Activated B cell treated with CpG ODN at 0.5 μM for 24 hours (primary cell): ENCODE measurements around the gene GALNT15. TPM values are rescaled to one million over a fixed set of nuclear protein-coding genes. Genes with fewer than 3 reads are reported as not detected.

Source experiments
- ATAC-seq: fragments of 200-7000 bp; cut with Tn5 transposase; one replicate; pipeline ENCODE4 v1.10.0; 2021; ENCODE audit warnings: low read depth, mild to moderate bottlenecking, moderate library complexity
- CTCF ChIA-PET: fragments of 350-600 bp; sonication (Branson Sonifier 250); formaldehyde crosslinking; loops from one replicate; lab custom pipeline; 2021; ENCODE audit warnings: antibody characterized with exemption; lab: Charles Lee
- POLR2A ChIA-PET: fragments of 350-600 bp; sonication (Branson Sonifier 250); formaldehyde crosslinking; loops from one replicate; lab custom pipeline; 2021; ENCODE audit warnings: antibody characterized with exemption; lab: Charles Lee
- DNase-seq: peaks from one replicate; pipeline ENCODE4 v3.0.0; 2022
- H3K27ac Mint-ChIP-seq: one replicate; pipeline ENCODE4 v1.8.0; 2020; ENCODE audit warnings: mixed read lengths
- H3K27me3 Mint-ChIP-seq: one replicate; pipeline ENCODE4 v1.8.0; 2021; ENCODE audit warnings: mixed read lengths
- H3K36me3 Mint-ChIP-seq: one replicate; pipeline ENCODE4 v1.8.0; 2021; ENCODE audit warnings: low read depth, mixed read lengths
- H3K4me1 Mint-ChIP-seq: one replicate; pipeline ENCODE4 v1.8.0; 2021; ENCODE audit warnings: mixed read lengths
- H3K4me3 Mint-ChIP-seq: one replicate; pipeline ENCODE4 v1.8.0; 2020; ENCODE audit warnings: mild to moderate bottlenecking, mixed read lengths
- H3K9me3 Mint-ChIP-seq: one replicate; pipeline ENCODE4 v1.8.0; 2020; ENCODE audit warnings: mixed read lengths
- intact Hi-C: fragments of 100-400 bp; cut with micrococcal nuclease; formaldehyde crosslinking; loops from one replicate; pipeline ENCODE4 v1.15.1; 2024
- total RNA-seq: library from RNA; stranded (reverse); gene quantifications from 2 replicates; pipeline ENCODE4 v1.2.3, GENCODE V29; 2022
- TF ChIP-seq, protein P1 (sequence below): fragments of 200-600 bp; IDR thresholded peaks from one replicate; pipeline ENCODE4 v1.8.0; 2022; ENCODE audit warnings: antibody characterized with exemption, mild to moderate bottlenecking

GALNT15 gene
- total RNA-seq, 1 donor from 2014 or later = not detected

DNA sequence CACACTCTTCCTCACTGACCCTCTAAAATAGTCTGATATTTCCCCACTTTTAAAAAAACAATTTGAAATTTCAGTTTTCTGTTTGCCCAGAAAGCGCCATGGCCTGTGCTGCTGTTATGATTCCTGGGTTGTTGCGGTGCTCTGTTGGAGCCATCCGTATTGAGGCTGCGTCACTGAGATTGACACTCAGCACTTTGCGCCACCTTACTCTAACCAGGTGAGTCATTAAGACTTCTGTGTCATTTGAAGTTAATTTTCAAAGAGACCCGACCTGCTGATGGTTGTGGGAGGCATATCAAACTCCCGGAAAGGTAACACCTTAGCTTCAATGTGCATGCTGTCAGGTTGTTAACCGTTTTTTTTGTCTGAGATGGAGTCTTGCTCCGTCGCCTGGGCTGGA, 96.4 kb downstream of the GALNT15 start:
- TF ChIP-seq, protein P1, sequence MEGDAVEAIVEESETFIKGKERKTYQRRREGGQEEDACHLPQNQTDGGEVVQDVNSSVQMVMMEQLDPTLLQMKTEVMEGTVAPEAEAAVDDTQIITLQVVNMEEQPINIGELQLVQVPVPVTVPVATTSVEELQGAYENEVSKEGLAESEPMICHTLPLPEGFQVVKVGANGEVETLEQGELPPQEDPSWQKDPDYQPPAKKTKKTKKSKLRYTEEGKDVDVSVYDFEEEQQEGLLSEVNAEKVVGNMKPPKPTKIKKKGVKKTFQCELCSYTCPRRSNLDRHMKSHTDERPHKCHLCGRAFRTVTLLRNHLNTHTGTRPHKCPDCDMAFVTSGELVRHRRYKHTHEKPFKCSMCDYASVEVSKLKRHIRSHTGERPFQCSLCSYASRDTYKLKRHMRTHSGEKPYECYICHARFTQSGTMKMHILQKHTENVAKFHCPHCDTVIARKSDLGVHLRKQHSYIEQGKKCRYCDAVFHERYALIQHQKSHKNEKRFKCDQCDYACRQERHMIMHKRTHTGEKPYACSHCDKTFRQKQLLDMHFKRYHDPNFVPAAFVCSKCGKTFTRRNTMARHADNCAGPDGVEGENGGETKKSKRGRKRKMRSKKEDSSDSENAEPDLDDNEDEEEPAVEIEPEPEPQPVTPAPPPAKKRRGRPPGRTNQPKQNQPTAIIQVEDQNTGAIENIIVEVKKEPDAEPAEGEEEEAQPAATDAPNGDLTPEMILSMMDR = no peak
- H3K27ac Mint-ChIP-seq = no peak overlapping the region
- no peak overlapping the region for H3K4me3 Mint-ChIP-seq
- ATAC-seq (no peak), DNase-seq (no peak)
- no peaks in the 10 kb centered on the region for H3K27me3 Mint-ChIP-seq
- no peaks in the 10 kb centered on the region for H3K9me3 Mint-ChIP-seq
- H3K4me1 Mint-ChIP-seq = peaks cover 8% of the 10 kb centered on the region
- intact Hi-C loops = no loop called here
- CTCF ChIA-PET = no interaction called here
- POLR2A ChIA-PET = no interaction called here
- H3K36me3 Mint-ChIP-seq = peaks cover 43% of the 10 kb centered on the region

DNA sequence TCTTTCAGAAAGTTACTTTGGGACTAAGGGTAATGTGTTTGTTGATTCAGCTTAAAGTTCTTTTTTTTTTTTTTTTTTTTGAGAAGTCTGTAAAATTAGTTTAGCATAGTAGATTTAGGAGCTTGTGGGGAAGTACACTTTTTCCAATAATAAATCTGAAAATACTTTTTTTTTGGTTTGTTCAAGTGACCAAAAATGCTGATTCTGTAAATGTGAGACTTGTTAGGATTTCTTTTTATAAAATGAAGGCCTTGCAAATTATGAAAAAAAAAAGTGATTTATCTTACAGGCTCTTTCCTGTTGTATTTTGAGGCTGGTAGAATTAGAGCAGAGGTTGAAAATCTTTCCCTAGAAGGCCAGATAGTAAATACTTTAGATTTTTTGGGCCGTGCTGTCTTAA, 98.1 kb downstream of the GALNT15 start:
- ATAC-seq (no peak), DNase-seq (no peak)
- Mint-ChIP-seq H3K9me3 (no peaks in the 10 kb centered on the region), H3K4me3 (no peak overlapping the region), H3K27me3 (no peaks in the 10 kb centered on the region), H3K27ac (no peak overlapping the region), H3K36me3 (peaks cover 48% of the 10 kb centered on the region), H3K4me1 (no peaks in the 10 kb centered on the region)
- TF ChIP-seq, protein P1 = no peak
- intact Hi-C loops = no loop called here
- POLR2A ChIA-PET = no interaction called here
- CTCF ChIA-PET = no interaction called here

DNA sequence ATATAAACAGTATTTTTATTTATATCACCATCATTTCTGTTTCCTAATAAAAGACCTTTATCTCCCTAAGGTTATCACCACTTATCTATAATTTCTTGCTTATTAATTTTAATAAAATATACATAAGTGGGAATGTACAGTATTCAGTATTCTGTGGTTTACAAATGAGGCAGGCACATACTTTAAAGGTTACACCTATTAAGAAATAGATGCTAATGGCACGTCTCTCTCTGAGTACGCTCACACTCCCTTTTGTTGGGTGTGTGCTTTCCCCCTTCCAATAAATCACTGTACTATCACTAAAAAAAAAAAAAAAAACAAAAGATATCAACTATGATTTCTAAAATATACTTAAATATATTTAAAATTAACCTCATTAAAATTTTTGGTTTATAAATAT, 99.4 kb downstream of the GALNT15 start:
- POLR2A ChIA-PET = interaction anchor here (0.7 kb wide), 1 partner anchor 9 kb away, joined by 8 read pairs; the partner anchor contains the start of gene DPH3
- CTCF ChIA-PET = interaction anchor here (1.5 kb wide), 1 partner anchor 17 kb away, joined by 5 read pairs; no protein-coding TSS in a partner anchor

DNA sequence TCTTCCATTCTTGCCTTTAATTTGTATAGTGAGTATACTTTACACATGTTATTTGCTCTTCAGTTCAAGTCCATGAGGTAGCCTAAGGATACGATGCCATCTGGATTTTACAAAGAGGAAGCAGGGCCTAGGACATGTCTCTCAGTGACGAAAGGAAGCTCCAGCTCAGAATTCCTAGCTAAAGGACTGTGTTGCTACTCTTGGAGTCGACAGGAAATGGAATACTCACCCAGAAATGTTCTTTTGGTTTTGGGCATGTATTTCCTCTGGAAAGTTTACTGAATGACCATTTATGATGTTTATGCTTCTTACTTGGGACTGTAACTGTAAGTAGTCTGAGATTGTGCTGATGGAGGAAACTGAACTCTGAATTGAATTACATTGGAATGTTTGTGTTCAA, 103.0 kb downstream of the GALNT15 start:
- Mint-ChIP-seq H3K27me3 (no peaks in the 10 kb centered on the region), H3K9me3 (no peaks in the 10 kb centered on the region), H3K27ac (no peak overlapping the region), H3K4me1 (no peaks in the 10 kb centered on the region), H3K4me3 (no peak overlapping the region), H3K36me3 (peaks cover 27% of the 10 kb centered on the region)
- ChIA-PET POLR2A (no interaction called here), CTCF (interaction anchor here (1.1 kb wide), 1 partner anchor 13 kb away, joined by 4 read pairs; no protein-coding TSS in a partner anchor)
- DNase-seq (no peak), ATAC-seq (no peak)
- TF ChIP-seq, protein P1 = no peak
- intact Hi-C loops = no loop called here

More for the DNA sequence above, 99.4 kb downstream of the GALNT15 start:
- Mint-ChIP-seq H3K4me1 (no peaks in the 10 kb centered on the region), H3K27ac (no peak overlapping the region), H3K4me3 (no peak overlapping the region), H3K27me3 (no peaks in the 10 kb centered on the region), H3K9me3 (no peaks in the 10 kb centered on the region), H3K36me3 (peaks cover 50% of the 10 kb centered on the region)
- intact Hi-C loops = no loop called here
- TF ChIP-seq, protein P1 = no peak
- DNase-seq (no peak), ATAC-seq (no peak)

- no peaks in the 10 kb centered on the region for H3K27me3 Mint-ChIP-seq
- ChIA-PET POLR2A (no interaction called here), CTCF (interaction anchor here (1.5 kb wide), 1 partner anchor 10 kb away, joined by 4 read pairs; no protein-coding TSS in a partner anchor)
- H3K4me3 Mint-ChIP-seq = no peak overlapping the region
- no peak overlapping the region for H3K27ac Mint-ChIP-seq
- H3K9me3 Mint-ChIP-seq = no peaks in the 10 kb centered on the region
- TF ChIP-seq, protein P1 = no peak
- DNase-seq = no peak
- intact Hi-C loops = no loop called here
- no peak for ATAC-seq
- H3K36me3 Mint-ChIP-seq = peaks cover 30% of the 10 kb centered on the region
- H3K4me1 Mint-ChIP-seq = no peaks in the 10 kb centered on the region
These were observed 104.7 kb downstream of the GALNT15 start for GRCh38 chr3:16279010-16279801.
